Stimulated activated CD8-positive, alpha-beta memory T cell treated with anti-CD3 and anti-CD28 coated beads, Interleukin-7, amount 100 ng/mL, for 48 hours (primary cell): Measurements from ENCODE around the gene JAK1.

ENCODE experiments used
- DNase-seq, 2 donors: peaks; one replicate each; pipeline ENCODE4 v3.0.0-alpha.2; 2020; ENCODE audit warnings: low read depth in 1 of 2; ENCODE audit errors: extremely low read depth in 1 of 2

The JAK1 gene

GRCh38 chr1:64980745-64981600 is 14.6 kb upstream of the JAK1 start:
- DNase-seq: no peak

DNA sequence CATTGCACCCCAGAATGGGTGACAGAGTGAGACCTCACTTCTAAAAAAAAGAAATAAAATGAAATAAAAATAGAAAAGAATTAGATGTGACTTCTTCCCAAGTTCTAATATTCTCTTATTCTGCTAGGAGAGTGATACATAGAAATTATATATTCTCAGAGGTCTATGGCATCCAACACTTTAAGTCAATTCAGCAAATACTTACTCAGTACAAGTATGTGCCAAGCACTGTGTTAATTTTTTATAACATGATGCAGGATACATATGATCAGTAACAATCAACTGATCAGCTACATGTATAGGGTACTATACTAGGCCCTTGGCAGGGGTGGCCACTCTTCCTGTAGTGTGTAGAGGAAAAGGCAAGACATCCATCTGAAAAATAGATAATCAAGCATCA is 13.0 kb upstream of the JAK1 start:
- DNase-seq: no peak

GRCh38 chr1:64976361-64976760 is 10.0 kb upstream of the JAK1 start:
- no peak for DNase-seq

- no peak for DNase-seq
Observed at GRCh38 chr1:64975740-64976139, 9.4 kb upstream of the JAK1 start.

GRCh38 chr1:64975127-64975526 is 8.8 kb upstream of the JAK1 start:
- DNase-seq: no peak

DNA sequence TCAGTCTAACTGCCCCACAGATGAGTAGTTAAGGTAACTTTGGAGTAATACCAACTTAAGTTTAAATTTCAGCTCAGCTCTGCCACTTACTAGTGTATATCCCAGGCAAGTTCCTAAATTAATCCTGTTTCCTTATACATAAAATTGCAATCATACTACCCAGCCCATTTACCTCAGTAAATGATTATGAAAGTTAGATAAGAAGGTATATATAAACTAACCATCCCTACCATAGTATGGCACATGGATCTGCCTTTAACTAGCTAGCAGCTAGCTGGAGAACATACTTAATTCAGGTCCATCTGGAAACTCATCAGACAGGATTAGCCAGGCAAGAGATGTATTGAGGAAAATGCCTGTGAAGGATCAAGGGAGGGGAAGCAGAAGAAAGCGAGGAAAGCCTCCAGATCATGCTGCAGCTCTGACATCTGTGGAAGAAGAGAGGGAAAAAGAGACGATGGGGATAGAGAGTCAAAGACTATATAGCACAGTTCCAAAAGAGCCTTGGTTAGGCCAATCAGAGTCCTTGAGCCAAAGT is 8.0 kb upstream of the JAK1 start:
- no peak for DNase-seq

GRCh38 chr1:64973061-64973647 is 6.8 kb upstream of the JAK1 start:
- DNase-seq: no peak

DNA sequence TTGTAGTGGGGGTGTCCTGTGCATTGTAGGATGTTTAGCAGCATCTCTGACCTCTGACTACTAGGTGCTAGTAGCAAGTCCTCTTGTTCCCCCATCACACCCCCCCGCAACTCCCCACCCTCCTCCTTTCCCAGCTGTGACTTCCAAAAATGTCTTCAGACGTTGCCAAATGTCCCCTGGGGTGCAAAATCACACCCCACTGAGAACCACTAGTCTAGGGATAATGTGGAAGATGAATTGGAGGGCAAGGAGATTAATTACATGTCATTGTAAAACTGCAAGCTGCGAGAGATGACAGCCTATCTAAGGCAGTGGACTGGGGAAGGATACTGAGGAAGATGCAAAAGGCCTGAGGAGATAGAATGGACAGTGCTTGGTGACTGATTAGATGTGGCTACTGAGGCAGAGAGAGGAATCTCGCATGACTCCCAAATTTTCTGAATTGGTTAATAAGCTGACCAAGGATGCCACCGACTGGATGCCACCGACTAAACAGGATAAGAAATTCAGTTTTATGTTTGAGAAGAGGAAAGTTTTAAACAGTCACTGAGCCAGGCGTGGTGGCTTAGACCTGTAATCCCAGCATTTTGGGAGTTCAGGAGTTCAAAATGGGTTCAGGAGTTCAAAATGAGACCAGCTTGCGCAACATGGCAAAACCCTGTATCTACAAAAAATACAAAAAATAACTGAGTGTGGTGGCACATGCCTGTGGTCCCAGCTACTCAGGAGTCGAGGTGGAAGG is 3.1 kb upstream of the JAK1 start:
- DNase-seq: no peak

- no peak for DNase-seq
Observed at GRCh38 chr1:64967381-64967780, 1.0 kb upstream of the JAK1 start.

- DNase-seq: peak; percentile 50 to 51
Observed at GRCh38 chr1:64965366-64966157, 787 bp downstream of the JAK1 start.

- DNase-seq: no peak
Observed at GRCh38 chr1:64963466-64963865, 2.9 kb downstream of the JAK1 start.

- no peak for DNase-seq
Observed at GRCh38 chr1:64962441-64962840, 3.9 kb downstream of the JAK1 start.

GRCh38 chr1:64961923-64962322 is 4.4 kb downstream of the JAK1 start:
- DNase-seq: no peak

DNA sequence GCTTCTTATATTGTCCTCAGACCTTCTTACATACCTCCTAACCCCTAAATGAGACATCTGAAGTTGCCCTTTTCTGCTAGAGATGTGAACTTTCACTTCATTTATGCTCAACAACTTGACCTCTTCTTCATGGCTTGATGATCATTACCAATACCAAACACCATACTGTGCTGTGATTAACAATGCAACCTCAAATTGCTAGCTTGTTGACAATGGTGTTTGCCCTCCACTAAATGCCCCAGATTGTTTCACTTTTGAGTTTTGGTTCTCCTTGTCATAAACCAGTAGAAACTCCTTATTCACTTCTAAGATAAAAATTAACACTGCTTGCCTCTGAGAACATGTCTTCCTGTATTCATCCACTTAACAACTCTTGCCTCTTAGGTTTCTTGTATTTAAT is 5.6 kb downstream of the JAK1 start:
- no peak for DNase-seq

GRCh38 chr1:64959986-64960385 is 6.4 kb downstream of the JAK1 start:
- no peak for DNase-seq

- peak in 1 of 2 donors; percentile 44 for DNase-seq
Observed at GRCh38 chr1:64956733-64957441, 9.5 kb downstream of the JAK1 start.

GRCh38 chr1:64956010-64956640 is 10.2 kb downstream of the JAK1 start:
- no peak for DNase-seq

DNA sequence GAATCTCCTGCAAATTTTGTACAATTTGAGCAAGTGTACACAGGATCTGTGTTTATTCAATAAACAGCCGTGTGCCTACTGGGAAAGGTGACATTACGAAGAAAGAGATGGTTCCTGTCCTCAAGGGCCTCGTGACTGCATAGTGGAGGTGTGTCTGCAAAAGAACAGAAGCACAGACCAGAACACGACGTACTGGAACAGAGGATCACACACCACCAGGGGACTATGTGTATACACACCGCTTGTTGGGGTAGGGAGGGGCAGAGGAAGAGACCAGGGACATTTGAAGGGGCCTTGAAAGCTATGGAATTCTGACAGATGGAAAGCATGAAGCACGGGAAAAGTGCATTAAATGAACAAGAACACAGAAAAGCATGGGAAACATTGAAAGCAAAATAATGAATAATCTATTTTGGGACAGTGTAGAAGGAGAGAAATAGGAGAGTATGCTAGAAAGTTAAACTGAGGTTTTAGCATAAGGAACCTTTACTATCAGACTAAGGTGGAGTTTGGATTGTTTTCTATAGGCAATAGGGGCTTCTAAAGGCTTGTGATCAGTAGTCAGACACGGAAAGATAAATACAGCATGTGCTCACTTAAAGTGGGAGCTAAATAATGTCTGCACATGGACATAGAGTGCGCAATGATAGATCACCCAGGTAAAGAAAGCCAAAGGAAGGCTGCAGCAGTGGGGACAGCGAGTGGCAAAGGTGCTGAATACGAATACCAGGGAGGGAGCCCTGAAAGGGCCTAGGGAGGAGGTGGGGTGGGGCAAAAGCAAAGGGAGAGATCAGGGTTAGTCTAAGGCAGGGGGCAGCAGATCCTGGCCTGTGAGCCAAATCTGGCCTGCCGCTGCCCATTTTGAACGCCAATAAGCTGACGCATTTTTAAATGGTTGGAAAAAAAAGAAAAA is 11.0 kb downstream of the JAK1 start:
- DNase-seq: no peak

DNA sequence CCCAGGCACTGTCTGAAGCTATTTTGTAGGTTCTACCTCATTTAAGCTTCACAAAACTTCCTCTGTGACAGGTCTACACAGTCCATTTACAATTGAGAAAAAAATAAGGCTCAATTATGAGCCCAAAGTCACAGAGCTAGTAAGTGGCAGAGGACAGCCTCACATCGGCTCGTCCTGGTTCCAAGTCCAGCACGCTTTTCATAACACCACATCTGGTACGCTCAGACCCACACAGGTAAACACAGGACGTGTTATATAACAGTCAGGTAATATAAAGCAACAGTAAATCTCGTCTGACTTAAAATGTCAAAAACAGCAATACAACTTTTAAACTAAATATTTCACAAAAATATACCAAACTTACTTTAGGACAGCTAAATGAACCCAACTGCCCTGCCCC is 13.1 kb downstream of the JAK1 start:
- DNase-seq: no peak
